ENCODE data around the gene VPS37B. TPM values are rescaled to one million over a fixed set of nuclear protein-coding genes. Genes with fewer than 3 reads are reported as not detected.

Gene VPS37B
- total and polyA plus RNA-seq, 2 donors (not counting 3 experiments of a cell fraction or from before 2014, with no cell fraction given), result 39.5 to 45.9 TPM

DNA sequence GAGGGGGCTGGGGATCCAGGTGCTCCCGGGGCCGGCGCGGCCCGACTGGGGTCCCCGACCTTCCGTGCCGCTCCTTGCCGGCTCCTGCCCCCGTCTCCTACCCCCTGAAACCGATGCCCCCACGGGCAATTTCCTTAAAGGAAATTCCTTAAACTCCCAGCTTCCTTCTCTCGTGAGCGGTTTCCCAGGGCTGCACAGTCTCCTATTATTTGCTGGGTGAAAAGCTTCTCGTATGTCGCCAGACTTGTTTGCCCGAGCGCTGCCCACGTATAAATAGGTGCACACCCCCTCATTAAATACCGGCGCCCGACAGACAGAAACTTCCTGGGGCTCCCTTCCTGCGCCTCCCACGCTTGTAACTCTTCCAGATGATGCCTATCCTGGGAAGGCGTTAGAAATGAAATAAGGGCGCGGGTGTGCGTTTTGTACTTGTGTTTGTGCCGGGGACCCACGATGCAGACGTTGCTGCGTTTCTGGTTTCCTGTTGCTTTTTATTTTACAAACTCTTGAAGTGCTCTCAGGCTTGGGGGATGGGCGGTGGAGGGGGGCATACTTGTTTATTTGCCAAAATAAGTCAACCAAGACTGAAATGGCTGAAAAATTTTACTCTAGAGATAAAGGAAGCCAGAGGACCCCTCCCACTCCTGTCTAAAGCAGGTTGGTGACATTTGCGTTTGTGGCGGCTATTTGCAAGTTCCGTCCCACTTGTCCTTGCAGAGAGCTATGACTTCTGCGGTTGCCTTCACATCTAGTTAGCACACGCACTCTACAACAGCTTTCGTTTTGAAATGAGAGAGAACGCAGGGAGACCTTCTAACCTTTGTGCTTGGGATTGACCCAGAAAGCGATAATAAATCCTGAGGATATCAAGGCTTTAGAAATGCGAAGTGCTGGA is 59.6 kb downstream of the VPS37B start:
- TF ChIP-seq FOS (IDR thresholded peaks at IDR 0.05; ENCODE audit: borderline replicate concordance, insufficient read depth, low read length), result no peak
- TF ChIP-seq GATA2 (IDR thresholded peaks at IDR 0.05; ENCODE audit: insufficient read depth, insufficient read length, low read depth, low read length), result no peak
- no peak for TF ChIP-seq JUN (IDR thresholded peaks at IDR 0.05; ENCODE audit: borderline replicate concordance, insufficient read depth, insufficient read length, low read depth)

DNA sequence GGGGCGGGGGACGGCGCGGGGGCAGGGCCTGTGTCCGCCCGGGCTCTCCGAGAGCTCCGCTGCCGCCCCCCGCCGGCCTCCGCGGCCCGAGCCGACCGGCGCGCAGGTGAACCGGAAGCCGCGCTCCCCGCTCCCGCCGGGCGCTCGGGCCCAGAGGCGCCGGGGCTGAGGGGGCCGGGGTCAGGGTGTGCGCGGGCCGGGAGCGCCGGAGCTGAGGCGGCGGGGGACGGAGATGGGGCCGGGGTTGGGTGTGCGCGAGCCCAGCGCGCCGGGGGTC is 60.2 kb downstream of the VPS37B start:
- BruUV-seq (replicated peaks), result no TSS peak
- H3K9ac ChIP-seq (replicated peaks; ENCODE audit: extremely low read depth, insufficient read depth, low read length), result peak overlapping the region; percentile 73

More for the DNA sequence above, 59.6 kb downstream of the VPS37B start:
- Histone ChIP-seq H3K36me3 (ENCODE audit: control insufficient read depth in 2 of 2, extremely low read depth in 1 of 2, insufficient read depth in 2 of 2, low read length in 2 of 2) (peaks cover 2 to 10% of the 10 kb centered on the region in 2 experiments), H3K4me3 (replicated peaks in 1 of 3; ENCODE audit: insufficient read depth in 1 of 3, low read depth in 1 of 3, low read length in 3 of 3) (peak overlapping the region; percentile 72 to 91 (median 83)), H3K27me3 (ENCODE audit: control insufficient read depth in 2 of 2, insufficient read depth in 2 of 2, low read length in 2 of 2) (no peaks in the 10 kb centered on the region), H3K79me2 (ENCODE audit: control insufficient read depth, insufficient read depth, low read length) (peaks cover 53% of the 10 kb centered on the region), H3K27ac (ENCODE audit: insufficient read depth, low read depth, low read length) (peak overlapping the region; percentile 58), H3K9ac (replicated peaks; ENCODE audit: extremely low read depth, insufficient read depth, low read length) (peak overlapping the region; percentile 73), H2AFZ (ENCODE audit: low read depth, low read length) (peak overlapping the region; percentile 19), H3K4me2 (ENCODE audit: insufficient read depth, low read length) (peak overlapping the region; percentile 87), H3K9me3 (replicated peaks; ENCODE audit: control insufficient read depth, insufficient read depth, low read length) (no peaks in the 10 kb centered on the region), H3K4me1 (ENCODE audit: control insufficient read depth, extremely low read depth, insufficient read depth, low read length) (peaks cover 35% of the 10 kb centered on the region), H4K20me1 (replicated peaks; ENCODE audit: control insufficient read depth, extremely low read depth, insufficient read depth, low read length) (peaks cover 3% of the 10 kb centered on the region), H3K9me1 (replicated peaks; ENCODE audit: control insufficient read depth, extremely low read depth, insufficient read depth, low read length) (no peaks in the 10 kb centered on the region)
- FAIRE-seq (peak; percentile 92), DNase-seq (ENCODE audit: low read depth, low spot score) (peak; percentile 73)
- ChIA-PET CTCF (interaction anchor here (0.7 to 2.5 kb wide), 10 partner anchors 10 to 111 kb away, joined by 3 to 14 read pairs (median 4); no protein-coding TSS in a partner anchor), POLR2A (interaction anchor here (0.6 to 1.0 kb wide), 2 partner anchors 20 to 24 kb away, joined by 4 to 6 read pairs; no protein-coding TSS in a partner anchor)
- dilution Hi-C loops (cut with MboI; ENCODE audit: extremely low pct_ligation_motif_present, low sequenced_read_pairs) (no loop called here), intact Hi-C loops (cut with micrococcal nuclease) (loop anchor here (1.0 kb wide), 1 partner anchor 15 kb away; no protein-coding TSS in a partner anchor)
- BruUV-seq (replicated peaks), result TSS peak; percentile 44

More for the DNA sequence above, 60.2 kb downstream of the VPS37B start:
- TF ChIP-seq, protein P1, sequence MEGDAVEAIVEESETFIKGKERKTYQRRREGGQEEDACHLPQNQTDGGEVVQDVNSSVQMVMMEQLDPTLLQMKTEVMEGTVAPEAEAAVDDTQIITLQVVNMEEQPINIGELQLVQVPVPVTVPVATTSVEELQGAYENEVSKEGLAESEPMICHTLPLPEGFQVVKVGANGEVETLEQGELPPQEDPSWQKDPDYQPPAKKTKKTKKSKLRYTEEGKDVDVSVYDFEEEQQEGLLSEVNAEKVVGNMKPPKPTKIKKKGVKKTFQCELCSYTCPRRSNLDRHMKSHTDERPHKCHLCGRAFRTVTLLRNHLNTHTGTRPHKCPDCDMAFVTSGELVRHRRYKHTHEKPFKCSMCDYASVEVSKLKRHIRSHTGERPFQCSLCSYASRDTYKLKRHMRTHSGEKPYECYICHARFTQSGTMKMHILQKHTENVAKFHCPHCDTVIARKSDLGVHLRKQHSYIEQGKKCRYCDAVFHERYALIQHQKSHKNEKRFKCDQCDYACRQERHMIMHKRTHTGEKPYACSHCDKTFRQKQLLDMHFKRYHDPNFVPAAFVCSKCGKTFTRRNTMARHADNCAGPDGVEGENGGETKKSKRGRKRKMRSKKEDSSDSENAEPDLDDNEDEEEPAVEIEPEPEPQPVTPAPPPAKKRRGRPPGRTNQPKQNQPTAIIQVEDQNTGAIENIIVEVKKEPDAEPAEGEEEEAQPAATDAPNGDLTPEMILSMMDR (IDR thresholded peaks at IDR 0.05; ENCODE audit: extremely low read depth in 1 of 2, insufficient read depth in 1 of 2, low read depth in 1 of 2, low read length in 2 of 2), result no peak
- ChIA-PET POLR2A (interaction anchor here (1.0 kb wide), 1 partner anchor 20 kb away, joined by 6 read pairs; no protein-coding TSS in a partner anchor), CTCF (interaction anchor here (0.7 to 2.5 kb wide), 10 partner anchors 9 to 111 kb away, joined by 3 to 14 read pairs (median 4); no protein-coding TSS in a partner anchor)
- Histone ChIP-seq H3K4me1 (ENCODE audit: control insufficient read depth, extremely low read depth, insufficient read depth, low read length) (peaks cover 30% of the 10 kb centered on the region), H3K36me3 (ENCODE audit: control insufficient read depth in 2 of 2, extremely low read depth in 1 of 2, insufficient read depth in 2 of 2, low read length in 2 of 2) (peaks cover 2 to 10% of the 10 kb centered on the region in 2 experiments), H3K79me2 (ENCODE audit: control insufficient read depth, insufficient read depth, low read length) (peaks cover 47% of the 10 kb centered on the region), H3K4me3 (replicated peaks in 1 of 3; ENCODE audit: insufficient read depth in 1 of 3, low read depth in 1 of 3, low read length in 3 of 3) (peak overlapping the region; percentile 72 to 91 (median 83)), H2AFZ (ENCODE audit: low read depth, low read length) (no peak overlapping the region), H3K4me2 (ENCODE audit: insufficient read depth, low read length) (peak overlapping the region; percentile 87), H3K9me1 (replicated peaks; ENCODE audit: control insufficient read depth, extremely low read depth, insufficient read depth, low read length) (no peaks in the 10 kb centered on the region), H3K27me3 (ENCODE audit: control insufficient read depth in 2 of 2, insufficient read depth in 2 of 2, low read length in 2 of 2) (no peaks in the 10 kb centered on the region), H3K27ac (ENCODE audit: insufficient read depth, low read depth, low read length) (peak overlapping the region; percentile 58), H4K20me1 (replicated peaks; ENCODE audit: control insufficient read depth, extremely low read depth, insufficient read depth, low read length) (peaks cover 3% of the 10 kb centered on the region), H3K9me3 (replicated peaks; ENCODE audit: control insufficient read depth, insufficient read depth, low read length) (no peaks in the 10 kb centered on the region)
- dilution Hi-C loops (cut with MboI; ENCODE audit: extremely low pct_ligation_motif_present, low sequenced_read_pairs), result no loop called here
- DNase-seq (ENCODE audit: low read depth, low spot score), result no peak
- intact Hi-C loops (cut with micrococcal nuclease), result loop anchor here (1.0 kb wide), 1 partner anchor 16 kb away; no protein-coding TSS in a partner anchor
- FAIRE-seq, result no peak
